HEK293 (cell line): ENCODE measurements around the gene C14orf119.

Source experiments
- CTCF ChIA-PET: fragments of 350-600 bp; formaldehyde crosslinking; extraction: SDS; loops from one replicate; lab custom pipeline; 2021; ENCODE audit warnings: antibody characterized with exemption; lab: Yijun Ruan, JAX
- POLR2A ChIA-PET: fragments of 300-600 bp; formaldehyde crosslinking; extraction: SDS; loops from one replicate; lab custom pipeline; 2020; ENCODE audit warnings: antibody characterized with exemption, inconsistent platforms; lab: Yijun Ruan, JAX
- H3K27ac ChIP-seq: fragments of 200-500 bp; sonication (Bioruptor generic); 2 replicates; pipeline ENCODE4 v1.5.1; 2014; ENCODE audit warnings: low read depth, low read length, control low read depth, inconsistent platforms; ENCODE audit errors: extremely low read depth
- H3K36me3 ChIP-seq, 2 experiments: fragments of 200-500 bp in 1 of 2; sonication (Bioruptor generic) in 1 of 2; 1 replicate in 1 of 2; 2 replicates in 1 of 2; pipeline ENCODE4 v1.5.1; 2014 to 2017; ENCODE audit warnings: inconsistent platforms in 2 of 2, low read length in 2 of 2; ENCODE audit not compliant: control insufficient read depth in 2 of 2, insufficient read depth in 1 of 2
- H3K4me1 ChIP-seq: fragments of 200-500 bp; sonication (Bioruptor generic); 2 replicates; pipeline ENCODE4 v1.5.1; 2014; ENCODE audit warnings: mild to moderate bottlenecking, low read length, inconsistent platforms; ENCODE audit not compliant: control insufficient read depth, insufficient read depth
- H3K4me3 ChIP-seq: 2 replicates; pipeline ENCODE4 v1.5.1; 2011; ENCODE audit warnings: low read depth, mild to moderate bottlenecking, control low read depth, low read length, moderate library complexity
- H3K9me3 ChIP-seq: fragments of 200-500 bp; sonication (Bioruptor generic); 2 replicates; pipeline ENCODE4 v1.5.1; 2014; ENCODE audit warnings: low read depth, low read length, inconsistent platforms; ENCODE audit not compliant: control insufficient read depth, insufficient read depth
- OSR2 ChIP-seq: fragments of 450-650 bp; formaldehyde crosslinking; IDR thresholded peaks from 2 replicates; pipeline ENCODE4 v1.5.1; 2016; ENCODE audit warnings: missing biosample characterization, missing genetic modification characterization
- PRDM1 ChIP-seq: fragments of 450-650 bp; formaldehyde crosslinking; IDR thresholded peaks from 2 replicates; pipeline ENCODE4; 2016; ENCODE audit warnings: missing biosample characterization, missing genetic modification characterization
- PRDM10 ChIP-seq: fragments of 450-650 bp; formaldehyde crosslinking; IDR thresholded peaks from 2 replicates; pipeline ENCODE4 v1.5.1; 2016; ENCODE audit warnings: missing biosample characterization, missing genetic modification characterization
- REPIN1 ChIP-seq: fragments of 450-650 bp; formaldehyde crosslinking; IDR thresholded peaks from 2 replicates; pipeline ENCODE4 v1.5.1; 2017; ENCODE audit warnings: missing biosample characterization, missing genetic modification characterization, low read depth
- SP2 ChIP-seq: fragments of 450-650 bp; formaldehyde crosslinking; IDR thresholded peaks from 2 replicates; pipeline ENCODE4 v1.5.1; 2016; ENCODE audit warnings: missing biosample characterization, missing genetic modification characterization
- YY2 ChIP-seq: fragments of 450-650 bp; formaldehyde crosslinking; IDR thresholded peaks from 2 replicates; pipeline ENCODE4 v1.5.1; 2016; ENCODE audit warnings: missing biosample characterization, missing genetic modification characterization
- ZBTB17 ChIP-seq: fragments of 450-650 bp; formaldehyde crosslinking; IDR thresholded peaks from 2 replicates; pipeline ENCODE4 v1.5.1; 2016; ENCODE audit warnings: missing biosample characterization, missing genetic modification characterization
- ZBTB49 ChIP-seq: fragments of 450-650 bp; formaldehyde crosslinking; IDR thresholded peaks from 2 replicates; pipeline ENCODE4 v1.5.1; 2016; ENCODE audit warnings: missing biosample characterization, missing genetic modification characterization, low read depth
- ZEB2 ChIP-seq: fragments of 450-650 bp; formaldehyde crosslinking; IDR thresholded peaks from 2 replicates; pipeline ENCODE4 v1.5.1; 2016; ENCODE audit warnings: missing biosample characterization, missing genetic modification characterization
- ZNF202 ChIP-seq: fragments of 450-650 bp; formaldehyde crosslinking; IDR thresholded peaks from 2 replicates; pipeline ENCODE4 v1.5.1; 2016; ENCODE audit warnings: missing biosample characterization, missing genetic modification characterization, borderline replicate concordance
- ZNF280C ChIP-seq: fragments of 450-650 bp; formaldehyde crosslinking; IDR thresholded peaks from 2 replicates; pipeline ENCODE4 v1.5.1; 2016; ENCODE audit warnings: missing biosample characterization, missing genetic modification characterization
- ZNF391 ChIP-seq: fragments of 450-650 bp; formaldehyde crosslinking; IDR thresholded peaks from 2 replicates; pipeline ENCODE4 v1.5.1; 2016; ENCODE audit warnings: low read depth, missing biosample characterization, missing genetic modification characterization, borderline replicate concordance
- ZNF404 ChIP-seq: fragments of 450-650 bp; formaldehyde crosslinking; IDR thresholded peaks from 2 replicates; pipeline ENCODE4 v1.5.1; 2017; ENCODE audit warnings: missing biosample characterization, missing genetic modification characterization
- ZNF423 ChIP-seq: fragments of 450-650 bp; formaldehyde crosslinking; IDR thresholded peaks from 2 replicates; pipeline ENCODE4 v1.5.1; 2016; ENCODE audit warnings: missing biosample characterization, missing genetic modification characterization
- ZNF580 ChIP-seq: fragments of 450-650 bp; formaldehyde crosslinking; IDR thresholded peaks from 2 replicates; pipeline ENCODE4 v1.5.1; 2016; ENCODE audit warnings: missing biosample characterization, missing genetic modification characterization
- ZNF660 ChIP-seq: fragments of 450-650 bp; IDR thresholded peaks from 2 replicates; pipeline ENCODE4 v1.5.1; 2018; ENCODE audit warnings: missing biosample characterization, mild to moderate bottlenecking, missing genetic modification characterization
- ZNF768 ChIP-seq: fragments of 450-650 bp; formaldehyde crosslinking; IDR thresholded peaks from 2 replicates; pipeline ENCODE4 v1.5.1; 2018; ENCODE audit warnings: missing biosample characterization, mild to moderate bottlenecking, missing genetic modification characterization
- ZNF837 ChIP-seq: fragments of 450-650 bp; formaldehyde crosslinking; IDR thresholded peaks from 2 replicates; pipeline ENCODE4 v1.5.1; 2016; ENCODE audit warnings: missing biosample characterization, missing genetic modification characterization

C14orf119 gene

GRCh38 chr14:23071921-23072539 is 23.3 kb upstream of the C14orf119 start:
- CTCF ChIA-PET: interaction anchor here (0.6 to 4.0 kb wide), 13 partner anchors 10 to 136 kb away, joined by 3 to 21 read pairs (median 7); partner anchors contain the start of genes ACIN1, C14orf119 and CDH24
- no peak for TF ChIP-seq YY2 (tag by site-specific recombination)
- TF ChIP-seq ZBTB49 (tag by site-specific recombination): no peak
- TF ChIP-seq OSR2 (tag by site-specific recombination): 0 out of 2 replicates have a peak, but pooled peaks have one; percentile 0
- peak; percentile 60; the same call in 1 of the 2 replicates for TF ChIP-seq ZBTB17 (tag by site-specific recombination)
- TF ChIP-seq ZNF580: 0 out of 2 replicates have a peak, but pooled peaks have one; percentile 6
- no peak for TF ChIP-seq ZNF391
- no peak for TF ChIP-seq ZNF768 (tag by site-specific recombination)
- TF ChIP-seq PRDM10 (tag by site-specific recombination): peak; percentile 54; the same call in 1 of the 2 replicates
- TF ChIP-seq ZNF202 (tag by site-specific recombination): no peak
- TF ChIP-seq PRDM1 (tag by site-specific recombination): 0 out of 2 replicates have a peak, but pooled peaks have one; percentile 23
- 0 out of 2 replicates have a peak, but pooled peaks have one; percentile 9 for TF ChIP-seq ZEB2 (tag by site-specific recombination)
- no peak for TF ChIP-seq ZNF837 (tag by site-specific recombination)
- no peak for TF ChIP-seq ZNF660
- TF ChIP-seq ZNF280C (tag by site-specific recombination): no peak
- peak; percentile 22; the same call in 1 of the 2 replicates for TF ChIP-seq SP2 (tag by site-specific recombination)

GRCh38 chr14:23074906-23075305 is 20.4 kb upstream of the C14orf119 start:
- Histone ChIP-seq H3K4me1 (peaks cover 10% of the 10 kb centered on the region), H3K36me3 (peaks cover 23 to 62% of the 10 kb centered on the region in 2 experiments), H3K4me3 (no peak overlapping the region), H3K27ac (no peak overlapping the region), H3K9me3 (no peaks in the 10 kb centered on the region)
- TF ChIP-seq REPIN1 (tag by site-specific recombination) (no peak), ZNF404 (tag by site-specific recombination) (no peak), ZNF837 (tag by site-specific recombination) (no peak), ZNF423 (tag by site-specific recombination) (no peak)
- POLR2A ChIA-PET: no interaction called here
- CTCF ChIA-PET: interaction anchor here (0.6 to 1.0 kb wide), 5 partner anchors 8 to 1296 kb away, joined by 3 read pairs; no protein-coding TSS in a partner anchor

More at GRCh38 chr14:23071921-23072539, 23.3 kb upstream of the C14orf119 start:
- Histone ChIP-seq H3K4me1 (peaks cover 16% of the 10 kb centered on the region), H3K9me3 (no peaks in the 10 kb centered on the region), H3K4me3 (no peak overlapping the region), H3K27ac (peak overlapping the region; percentile 84), H3K36me3 (peaks cover 25 to 60% of the 10 kb centered on the region in 2 experiments)
- POLR2A ChIA-PET: interaction anchor here (0.6 to 3.5 kb wide), 14 partner anchors 8 to 249 kb away, joined by 3 to 48 read pairs (median 4); partner anchors contain the start of genes ACIN1, AJUBA, C14orf119 and PABPN1
